ENCODE data around the gene NEUROD2.

The NEUROD2 gene

DNA sequence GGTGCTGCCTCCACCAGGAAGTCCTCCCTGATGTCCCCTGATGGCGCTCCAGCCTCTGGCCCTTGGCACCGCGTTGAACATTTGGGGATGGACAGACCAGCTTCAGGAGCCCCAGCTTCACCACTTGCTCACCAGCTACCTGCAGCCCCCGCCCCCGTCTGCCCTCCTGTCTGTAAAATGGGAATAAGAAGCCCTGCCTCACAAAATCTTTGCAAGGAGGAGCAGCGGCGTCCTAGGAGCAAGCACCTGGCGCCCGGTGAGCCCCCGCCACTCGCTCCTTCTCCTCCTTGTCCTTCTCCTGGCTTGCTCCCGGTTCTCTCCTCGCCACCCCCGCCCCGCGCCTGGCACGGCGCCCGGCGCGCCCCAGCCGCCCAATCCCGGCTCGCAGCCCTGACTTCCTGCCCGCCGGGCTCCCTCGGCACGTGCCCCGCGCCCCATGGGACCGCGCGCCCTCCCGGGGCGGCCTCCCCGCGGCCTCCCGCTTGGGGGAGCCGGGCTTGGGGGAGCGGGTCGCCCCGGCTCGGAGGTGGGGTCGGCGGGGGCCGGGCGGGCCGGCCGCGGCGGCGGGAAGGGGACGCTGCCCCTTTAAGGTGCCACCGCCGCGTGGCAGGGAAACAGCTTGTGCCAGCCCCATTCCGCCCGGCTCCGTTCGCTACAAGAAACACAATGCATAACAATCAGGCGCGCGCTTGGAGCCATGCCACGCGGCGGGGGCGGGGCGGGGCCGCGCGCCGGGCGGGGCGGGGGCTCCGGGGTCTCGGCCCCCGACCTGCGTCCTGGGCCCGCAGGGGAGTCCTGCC is 9.9 kb upstream of the NEUROD2 start:
- no peak for TF ChIP-seq TAF1 (IDR thresholded peaks at IDR 0.05; ENCODE audit: borderline replicate concordance, insufficient read depth, low read length)
- TF ChIP-seq, protein P1, sequence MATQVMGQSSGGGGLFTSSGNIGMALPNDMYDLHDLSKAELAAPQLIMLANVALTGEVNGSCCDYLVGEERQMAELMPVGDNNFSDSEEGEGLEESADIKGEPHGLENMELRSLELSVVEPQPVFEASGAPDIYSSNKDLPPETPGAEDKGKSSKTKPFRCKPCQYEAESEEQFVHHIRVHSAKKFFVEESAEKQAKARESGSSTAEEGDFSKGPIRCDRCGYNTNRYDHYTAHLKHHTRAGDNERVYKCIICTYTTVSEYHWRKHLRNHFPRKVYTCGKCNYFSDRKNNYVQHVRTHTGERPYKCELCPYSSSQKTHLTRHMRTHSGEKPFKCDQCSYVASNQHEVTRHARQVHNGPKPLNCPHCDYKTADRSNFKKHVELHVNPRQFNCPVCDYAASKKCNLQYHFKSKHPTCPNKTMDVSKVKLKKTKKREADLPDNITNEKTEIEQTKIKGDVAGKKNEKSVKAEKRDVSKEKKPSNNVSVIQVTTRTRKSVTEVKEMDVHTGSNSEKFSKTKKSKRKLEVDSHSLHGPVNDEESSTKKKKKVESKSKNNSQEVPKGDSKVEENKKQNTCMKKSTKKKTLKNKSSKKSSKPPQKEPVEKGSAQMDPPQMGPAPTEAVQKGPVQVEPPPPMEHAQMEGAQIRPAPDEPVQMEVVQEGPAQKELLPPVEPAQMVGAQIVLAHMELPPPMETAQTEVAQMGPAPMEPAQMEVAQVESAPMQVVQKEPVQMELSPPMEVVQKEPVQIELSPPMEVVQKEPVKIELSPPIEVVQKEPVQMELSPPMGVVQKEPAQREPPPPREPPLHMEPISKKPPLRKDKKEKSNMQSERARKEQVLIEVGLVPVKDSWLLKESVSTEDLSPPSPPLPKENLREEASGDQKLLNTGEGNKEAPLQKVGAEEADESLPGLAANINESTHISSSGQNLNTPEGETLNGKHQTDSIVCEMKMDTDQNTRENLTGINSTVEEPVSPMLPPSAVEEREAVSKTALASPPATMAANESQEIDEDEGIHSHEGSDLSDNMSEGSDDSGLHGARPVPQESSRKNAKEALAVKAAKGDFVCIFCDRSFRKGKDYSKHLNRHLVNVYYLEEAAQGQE (IDR thresholded peaks at IDR 0.05; ENCODE audit: insufficient read depth in 1 of 2, low read depth in 2 of 2, low read length in 2 of 2), result no peak
- TF ChIP-seq SIN3A (IDR thresholded peaks at IDR 0.05; ENCODE audit: borderline replicate concordance, insufficient read depth, low read length), result no peak

DNA sequence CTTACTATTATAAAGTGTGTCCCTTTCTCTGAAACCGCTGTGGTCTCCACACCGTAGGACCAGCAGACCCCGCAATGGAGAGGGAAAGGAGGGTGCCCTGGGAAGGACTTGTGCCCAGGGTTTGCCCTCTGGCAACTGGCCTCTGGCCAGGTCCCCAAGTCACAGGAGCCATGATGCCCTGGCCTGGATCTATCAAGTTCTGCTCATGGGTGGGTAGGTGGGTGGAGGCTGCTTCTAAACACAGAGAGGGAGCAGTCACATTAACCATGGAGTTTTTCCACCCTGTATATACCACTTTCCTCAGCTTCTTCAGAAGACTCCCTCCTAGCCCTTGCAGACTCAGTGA is 9.4 kb upstream of the NEUROD2 start:
- TF ChIP-seq, protein P1 (IDR thresholded peaks at IDR 0.05; ENCODE audit: insufficient read depth in 1 of 2, low read depth in 2 of 2, low read length in 2 of 2), result no peak
- TF ChIP-seq POLR2AphosphoS5 (IDR thresholded peaks at IDR 0.05; ENCODE audit: low read depth, low read length) (no peak), TAF1 (IDR thresholded peaks at IDR 0.05; ENCODE audit: borderline replicate concordance, insufficient read depth, low read length) (no peak), FOXP2 (optimal IDR thresholded peaks at IDR 0.05; ENCODE audit: borderline replicate concordance, extremely low read depth, extremely low read length, insufficient read depth) (no peak), SIN3A (IDR thresholded peaks at IDR 0.05; ENCODE audit: borderline replicate concordance, insufficient read depth, low read length) (no peak)

DNA sequence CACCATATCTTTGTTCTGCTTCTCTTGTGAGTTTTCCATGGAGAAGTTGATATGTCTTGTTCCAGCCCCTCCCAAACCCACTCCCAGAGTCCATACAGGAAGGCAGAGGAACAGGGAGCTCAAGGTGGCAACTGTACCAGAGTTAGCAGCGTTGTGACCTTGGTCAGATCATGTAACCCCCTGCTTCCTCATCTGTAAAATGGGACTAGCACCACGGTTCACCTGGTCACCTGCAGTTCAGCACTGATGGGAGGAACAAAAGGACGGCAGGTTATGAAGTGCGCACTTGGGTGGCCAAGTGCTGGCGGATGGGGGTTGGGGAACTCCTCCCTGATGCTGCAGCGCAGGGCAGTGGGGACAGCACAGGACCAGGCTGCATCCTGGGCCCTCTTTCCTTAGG is 7.7 kb upstream of the NEUROD2 start:
- TF ChIP-seq POLR2AphosphoS5 (IDR thresholded peaks at IDR 0.05; ENCODE audit: low read depth, low read length) (no peak), SIN3A (IDR thresholded peaks at IDR 0.05; ENCODE audit: borderline replicate concordance, insufficient read depth, low read length) (no peak), TAF1 (IDR thresholded peaks at IDR 0.05; ENCODE audit: borderline replicate concordance, insufficient read depth, low read length) (no peak), FOXP2 (optimal IDR thresholded peaks at IDR 0.05; ENCODE audit: borderline replicate concordance, extremely low read depth, extremely low read length, insufficient read depth) (no peak)
- TF ChIP-seq, protein P1 (IDR thresholded peaks at IDR 0.05; ENCODE audit: insufficient read depth in 1 of 2, low read depth in 2 of 2, low read length in 2 of 2), result no peak

DNA sequence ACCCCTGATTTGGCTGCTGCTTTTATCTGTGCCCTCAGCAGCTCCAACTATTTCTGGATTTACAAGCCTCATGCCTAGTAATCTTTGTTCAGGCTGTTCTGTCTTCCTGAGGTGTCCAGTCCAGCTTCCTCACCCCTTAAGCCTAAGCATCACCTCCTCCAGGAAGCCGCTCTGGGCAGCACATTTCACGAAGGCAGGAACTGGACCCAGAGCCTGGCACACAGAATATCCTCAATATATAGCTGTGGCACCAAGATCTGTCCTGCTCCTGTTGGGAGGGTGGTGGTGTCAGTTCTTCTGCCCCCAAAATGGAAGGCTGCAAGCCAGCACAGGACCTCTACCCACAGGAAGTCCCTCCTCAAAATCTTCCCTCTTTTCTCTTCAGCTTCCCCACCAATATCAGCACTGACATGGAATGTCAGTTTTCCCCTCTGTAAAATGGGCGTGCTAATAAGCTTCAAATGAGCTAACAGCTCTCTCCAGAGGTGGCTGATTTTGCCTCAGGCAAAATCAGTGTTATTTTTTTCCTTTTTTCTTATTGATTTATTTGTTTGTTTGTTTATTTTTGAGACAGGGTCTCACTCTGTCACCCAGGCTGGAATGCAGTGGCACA is 6.9 kb upstream of the NEUROD2 start:
- TF ChIP-seq SIN3A (IDR thresholded peaks at IDR 0.05; ENCODE audit: borderline replicate concordance, insufficient read depth, low read length) (no peak), TAF1 (IDR thresholded peaks at IDR 0.05; ENCODE audit: borderline replicate concordance, insufficient read depth, low read length) (no peak), FOXP2 (optimal IDR thresholded peaks at IDR 0.05; ENCODE audit: borderline replicate concordance, extremely low read depth, extremely low read length, insufficient read depth) (no peak), POLR2AphosphoS5 (IDR thresholded peaks at IDR 0.05; ENCODE audit: low read depth, low read length) (no peak)
- TF ChIP-seq, protein P1 (IDR thresholded peaks at IDR 0.05; ENCODE audit: insufficient read depth in 1 of 2, low read depth in 2 of 2, low read length in 2 of 2), result no peak

All from PFSK-1 (cell line).